SK-N-SH treated with all-trans-retinoic acid at 6 μM for 48 hours (cell line): Measurements from ENCODE around the gene ADGRB2.

ENCODE experiments used
- ATAC-seq: fragments of 200-7000 bp; cut with Tn5 transposase; 3 replicates; pipeline ENCODE4 v1.9.1; 2020; ENCODE audit warnings: mild to moderate bottlenecking, moderate library complexity
- ARNTL ChIP-seq: fragments of 450-650 bp; formaldehyde crosslinking; IDR thresholded peaks from 2 replicates; pipeline ENCODE4 v1.5.0; 2020; ENCODE audit warnings: low read depth, mild to moderate bottlenecking, moderate library complexity, borderline replicate concordance
- BACH2 ChIP-seq: fragments of 250-450 bp; sonication (Bioruptor Pico); IDR thresholded peaks from 2 replicates; pipeline ENCODE4 v1.9.0; 2021; ENCODE audit warnings: mild to moderate bottlenecking, borderline replicate concordance
- CSDC2 ChIP-seq: fragments of 250-450 bp; sonication (Bioruptor Pico); IDR thresholded peaks from 2 replicates; pipeline ENCODE4 v1.5.0; 2020; ENCODE audit warnings: mild to moderate bottlenecking, moderate library complexity
- ESRRG ChIP-seq: fragments of 250-450 bp; sonication (Bioruptor Pico); IDR thresholded peaks from 2 replicates; pipeline ENCODE4 v1.6.1; 2021; ENCODE audit warnings: mild to moderate bottlenecking
- GLIS3 ChIP-seq: fragments of 250-450 bp; sonication (Bioruptor Pico); IDR thresholded peaks from 2 replicates; pipeline ENCODE4 v1.5.0; 2020; ENCODE audit warnings: mild to moderate bottlenecking, moderate library complexity
- ISL1 ChIP-seq: fragments of 250-450 bp; sonication (Bioruptor Pico); IDR thresholded peaks from 2 replicates; pipeline ENCODE4 v2.1.2; 2022; ENCODE audit warnings: mild to moderate bottlenecking, moderate library complexity
- OSR1 ChIP-seq: fragments of 250-450 bp; sonication (Bioruptor Pico); IDR thresholded peaks from 2 replicates; pipeline ENCODE4 v1.8.0; 2022; ENCODE audit warnings: moderate library complexity, mild to moderate bottlenecking, inconsistent platforms
- PPARA ChIP-seq: fragments of 250-450 bp; sonication (Bioruptor Pico); IDR thresholded peaks from 2 replicates; pipeline ENCODE4 v1.5.0; 2020; ENCODE audit warnings: mild to moderate bottlenecking, borderline replicate concordance
- RARB ChIP-seq: fragments of 250-450 bp; sonication (Bioruptor Pico); IDR thresholded peaks from 2 replicates; pipeline ENCODE4 v1.8.0; 2021; ENCODE audit warnings: mild to moderate bottlenecking, moderate library complexity
- SNAI2 ChIP-seq: fragments of 250-450 bp; sonication (Bioruptor Pico); IDR thresholded peaks from 2 replicates; pipeline ENCODE4 v1.5.0; 2020; ENCODE audit warnings: mild to moderate bottlenecking, moderate library complexity
- TCF4 ChIP-seq: fragments of 250-450 bp; sonication (Bioruptor Pico); IDR thresholded peaks from 2 replicates; pipeline ENCODE4 v1.8.0; 2021; ENCODE audit warnings: mild to moderate bottlenecking, moderate library complexity, borderline replicate concordance
- TOX ChIP-seq: fragments of 250-450 bp; sonication (Bioruptor Pico); IDR thresholded peaks from 2 replicates; pipeline ENCODE4 v1.8.0; 2021; ENCODE audit warnings: mild to moderate bottlenecking, moderate library complexity, borderline replicate concordance
- ZFP3 ChIP-seq: fragments of 250-450 bp; sonication (Bioruptor Pico); IDR thresholded peaks from 2 replicates; pipeline ENCODE4 v1.5.0; 2020; ENCODE audit warnings: mild to moderate bottlenecking, moderate library complexity
- ZFP30 ChIP-seq: fragments of 450-650 bp; formaldehyde crosslinking; IDR thresholded peaks from 2 replicates; pipeline ENCODE4 v1.5.0; 2022; ENCODE audit warnings: mild to moderate bottlenecking, moderate library complexity
- ZNF565 ChIP-seq: fragments of 450-650 bp; formaldehyde crosslinking; conservative IDR thresholded peaks from 2 replicates; pipeline ENCODE4 v1.5.0; 2020; ENCODE audit warnings: low read depth, mild to moderate bottlenecking, moderate library complexity
- ZNF70 ChIP-seq: fragments of 450-650 bp; formaldehyde crosslinking; IDR thresholded peaks from 2 replicates; pipeline ENCODE4 v1.5.0; 2020; ENCODE audit warnings: mild to moderate bottlenecking, moderate library complexity
- ZNF8 ChIP-seq: fragments of 450-650 bp; formaldehyde crosslinking; IDR thresholded peaks from 2 replicates; pipeline ENCODE4 v1.5.0; 2020; ENCODE audit warnings: mild to moderate bottlenecking, moderate library complexity
- TF ChIP-seq, protein P1 (sequence below): fragments of 250-450 bp; sonication (Bioruptor Pico); IDR thresholded peaks from 2 replicates; pipeline ENCODE4 v1.5.1; 2020; ENCODE audit warnings: low read depth, mild to moderate bottlenecking, moderate library complexity
- TF ChIP-seq, protein P2 (sequence below): fragments of 250-450 bp; sonication (Bioruptor Pico); IDR thresholded peaks from 2 replicates; pipeline ENCODE4 v1.5.1; 2021; ENCODE audit warnings: mild to moderate bottlenecking, moderate library complexity
- TF ChIP-seq, protein P3 (sequence below): fragments of 250-450 bp; sonication (Bioruptor Pico); IDR thresholded peaks from 2 replicates; pipeline ENCODE4 v1.8.0; 2021; ENCODE audit warnings: low read depth, mild to moderate bottlenecking, moderate library complexity, borderline replicate concordance
- TF ChIP-seq, protein P4 (sequence below): fragments of 250-450 bp; sonication (Bioruptor Pico); IDR thresholded peaks from 2 replicates; pipeline ENCODE4 v1.5.0; 2020; ENCODE audit warnings: mild to moderate bottlenecking, moderate library complexity

ADGRB2 gene

DNA sequence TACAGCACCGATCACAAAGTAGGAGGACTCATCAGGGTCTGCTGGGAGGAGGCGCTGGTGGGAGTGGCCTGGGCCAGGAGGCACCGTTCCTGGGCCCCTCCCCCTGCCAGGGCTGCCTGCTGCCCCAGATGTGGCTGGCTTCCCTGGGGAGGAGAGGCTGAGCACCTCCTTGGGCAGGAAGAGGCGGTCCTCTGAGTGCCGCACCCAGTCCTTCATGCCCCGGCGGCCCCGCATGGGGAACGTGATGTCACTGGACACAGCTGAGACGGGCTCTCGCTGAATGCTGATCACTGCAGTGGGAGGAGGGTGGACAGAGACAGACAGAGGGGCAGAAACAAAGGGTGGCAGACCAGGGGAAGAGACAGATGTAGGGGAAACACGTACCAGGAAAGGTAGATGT lies 24.8 kb downstream of the ADGRB2 start:
- TF ChIP-seq GLIS3 (CRISPR knock-in tag): no peak
- TF ChIP-seq ESRRG (CRISPR knock-in tag): no peak
- no peak for TF ChIP-seq ZNF8 (CRISPR knock-in tag)
- TF ChIP-seq, protein P1, sequence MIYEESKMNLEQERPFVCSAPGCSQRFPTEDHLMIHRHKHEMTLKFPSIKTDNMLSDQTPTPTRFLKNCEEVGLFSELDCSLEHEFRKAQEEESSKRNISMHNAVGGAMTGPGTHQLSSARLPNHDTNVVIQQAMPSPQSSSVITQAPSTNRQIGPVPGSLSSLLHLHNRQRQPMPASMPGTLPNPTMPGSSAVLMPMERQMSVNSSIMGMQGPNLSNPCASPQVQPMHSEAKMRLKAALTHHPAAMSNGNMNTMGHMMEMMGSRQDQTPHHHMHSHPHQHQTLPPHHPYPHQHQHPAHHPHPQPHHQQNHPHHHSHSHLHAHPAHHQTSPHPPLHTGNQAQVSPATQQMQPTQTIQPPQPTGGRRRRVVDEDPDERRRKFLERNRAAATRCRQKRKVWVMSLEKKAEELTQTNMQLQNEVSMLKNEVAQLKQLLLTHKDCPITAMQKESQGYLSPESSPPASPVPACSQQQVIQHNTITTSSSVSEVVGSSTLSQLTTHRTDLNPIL: no peak
- no peak for TF ChIP-seq ZFP3
- no peak for TF ChIP-seq ZNF70 (CRISPR knock-in tag)
- TF ChIP-seq, protein P2, sequence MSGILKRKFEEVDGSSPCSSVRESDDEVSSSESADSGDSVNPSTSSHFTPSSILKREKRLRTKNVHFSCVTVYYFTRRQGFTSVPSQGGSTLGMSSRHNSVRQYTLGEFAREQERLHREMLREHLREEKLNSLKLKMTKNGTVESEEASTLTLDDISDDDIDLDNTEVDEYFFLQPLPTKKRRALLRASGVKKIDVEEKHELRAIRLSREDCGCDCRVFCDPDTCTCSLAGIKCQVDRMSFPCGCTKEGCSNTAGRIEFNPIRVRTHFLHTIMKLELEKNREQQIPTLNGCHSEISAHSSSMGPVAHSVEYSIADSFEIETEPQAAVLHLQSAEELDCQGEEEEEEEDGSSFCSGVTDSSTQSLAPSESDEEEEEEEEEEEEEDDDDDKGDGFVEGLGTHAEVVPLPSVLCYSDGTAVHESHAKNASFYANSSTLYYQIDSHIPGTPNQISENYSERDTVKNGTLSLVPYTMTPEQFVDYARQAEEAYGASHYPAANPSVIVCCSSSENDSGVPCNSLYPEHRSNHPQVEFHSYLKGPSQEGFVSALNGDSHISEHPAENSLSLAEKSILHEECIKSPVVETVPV (CRISPR knock-in tag): no peak
- TF ChIP-seq BACH2: no peak
- TF ChIP-seq ISL1 (CRISPR knock-in tag): no peak
- TF ChIP-seq ZNF565 (CRISPR knock-in tag): no peak
- no peak for TF ChIP-seq ARNTL (CRISPR knock-in tag)
- no peak for TF ChIP-seq PPARA
- no peak for TF ChIP-seq CSDC2
- TF ChIP-seq, protein P3, sequence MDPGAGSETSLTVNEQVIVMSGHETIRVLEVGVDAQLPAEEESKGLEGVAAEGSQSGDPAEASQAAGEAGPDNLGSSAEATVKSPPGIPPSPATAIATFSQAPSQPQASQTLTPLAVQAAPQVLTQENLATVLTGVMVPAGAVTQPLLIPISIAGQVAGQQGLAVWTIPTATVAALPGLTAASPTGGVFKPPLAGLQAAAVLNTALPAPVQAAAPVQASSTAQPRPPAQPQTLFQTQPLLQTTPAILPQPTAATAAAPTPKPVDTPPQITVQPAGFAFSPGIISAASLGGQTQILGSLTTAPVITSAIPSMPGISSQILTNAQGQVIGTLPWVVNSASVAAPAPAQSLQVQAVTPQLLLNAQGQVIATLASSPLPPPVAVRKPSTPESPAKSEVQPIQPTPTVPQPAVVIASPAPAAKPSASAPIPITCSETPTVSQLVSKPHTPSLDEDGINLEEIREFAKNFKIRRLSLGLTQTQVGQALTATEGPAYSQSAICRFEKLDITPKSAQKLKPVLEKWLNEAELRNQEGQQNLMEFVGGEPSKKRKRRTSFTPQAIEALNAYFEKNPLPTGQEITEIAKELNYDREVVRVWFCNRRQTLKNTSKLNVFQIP (CRISPR knock-in tag): no peak
- no peak for TF ChIP-seq OSR1
- ATAC-seq: no peak

DNA sequence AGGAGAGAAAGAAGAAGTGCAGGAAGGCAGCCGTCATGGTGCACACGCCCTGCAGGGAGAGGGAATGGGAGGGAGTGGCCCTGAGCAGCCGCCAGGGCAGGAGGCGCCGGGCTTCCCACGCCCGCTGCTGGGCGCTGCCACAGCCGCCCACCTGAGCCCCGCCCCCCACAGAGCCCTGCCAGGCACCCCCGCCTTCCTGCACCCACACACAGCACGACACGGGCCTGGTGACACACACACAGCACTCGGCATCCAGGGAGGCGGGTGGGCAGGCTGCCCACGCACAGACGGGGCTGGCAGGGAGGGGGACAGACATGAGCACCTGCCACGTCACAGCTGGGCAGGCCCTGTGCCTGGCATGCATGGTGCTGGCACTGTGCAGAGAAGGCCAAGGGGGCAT lies 27.5 kb downstream of the ADGRB2 start:
- no peak for ATAC-seq

DNA sequence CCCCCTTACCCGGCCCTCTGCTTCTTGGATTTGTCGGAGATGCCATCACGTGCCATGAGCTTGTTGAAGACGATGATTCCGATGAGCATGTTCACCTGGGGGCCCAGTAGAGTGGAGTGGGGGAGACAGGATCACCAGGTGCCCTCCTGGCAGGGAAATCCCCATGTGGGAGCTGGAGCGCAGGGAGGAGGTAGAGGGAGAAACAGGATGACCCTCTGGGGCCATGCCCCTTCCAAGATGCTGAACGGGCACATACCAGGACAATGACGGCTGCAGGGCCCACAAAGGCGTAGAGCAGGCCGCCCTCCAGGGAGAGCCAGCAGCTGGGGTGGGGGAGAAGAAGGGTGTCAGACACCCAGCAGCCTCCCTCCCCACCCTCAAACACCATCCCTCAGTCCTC lies 28.6 kb downstream of the ADGRB2 start:
- ATAC-seq: no peak
- no peak for TF ChIP-seq ZFP30 (CRISPR knock-in tag)
- TF ChIP-seq CSDC2: no peak
- TF ChIP-seq GLIS3 (CRISPR knock-in tag): no peak
- no peak for TF ChIP-seq ZNF565 (CRISPR knock-in tag)
- TF ChIP-seq TOX (CRISPR knock-in tag): no peak
- TF ChIP-seq ZNF70 (CRISPR knock-in tag): no peak
- TF ChIP-seq SNAI2: no peak
- TF ChIP-seq TCF4 (CRISPR knock-in tag): no peak
- TF ChIP-seq, protein P4, sequence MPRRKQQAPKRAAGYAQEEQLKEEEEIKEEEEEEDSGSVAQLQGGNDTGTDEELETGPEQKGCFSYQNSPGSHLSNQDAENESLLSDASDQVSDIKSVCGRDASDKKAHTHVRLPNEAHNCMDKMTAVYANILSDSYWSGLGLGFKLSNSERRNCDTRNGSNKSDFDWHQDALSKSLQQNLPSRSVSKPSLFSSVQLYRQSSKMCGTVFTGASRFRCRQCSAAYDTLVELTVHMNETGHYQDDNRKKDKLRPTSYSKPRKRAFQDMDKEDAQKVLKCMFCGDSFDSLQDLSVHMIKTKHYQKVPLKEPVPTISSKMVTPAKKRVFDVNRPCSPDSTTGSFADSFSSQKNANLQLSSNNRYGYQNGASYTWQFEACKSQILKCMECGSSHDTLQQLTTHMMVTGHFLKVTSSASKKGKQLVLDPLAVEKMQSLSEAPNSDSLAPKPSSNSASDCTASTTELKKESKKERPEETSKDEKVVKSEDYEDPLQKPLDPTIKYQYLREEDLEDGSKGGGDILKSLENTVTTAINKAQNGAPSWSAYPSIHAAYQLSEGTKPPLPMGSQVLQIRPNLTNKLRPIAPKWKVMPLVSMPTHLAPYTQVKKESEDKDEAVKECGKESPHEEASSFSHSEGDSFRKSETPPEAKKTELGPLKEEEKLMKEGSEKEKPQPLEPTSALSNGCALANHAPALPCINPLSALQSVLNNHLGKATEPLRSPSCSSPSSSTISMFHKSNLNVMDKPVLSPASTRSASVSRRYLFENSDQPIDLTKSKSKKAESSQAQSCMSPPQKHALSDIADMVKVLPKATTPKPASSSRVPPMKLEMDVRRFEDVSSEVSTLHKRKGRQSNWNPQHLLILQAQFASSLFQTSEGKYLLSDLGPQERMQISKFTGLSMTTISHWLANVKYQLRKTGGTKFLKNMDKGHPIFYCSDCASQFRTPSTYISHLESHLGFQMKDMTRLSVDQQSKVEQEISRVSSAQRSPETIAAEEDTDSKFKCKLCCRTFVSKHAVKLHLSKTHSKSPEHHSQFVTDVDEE (CRISPR knock-in tag): no peak
- TF ChIP-seq, protein P3 (CRISPR knock-in tag): no peak

More for the DNA sequence above, 27.5 kb downstream of the ADGRB2 start:
- TF ChIP-seq ZFP3 (no peak), TCF4 (CRISPR knock-in tag) (no peak), RARB (CRISPR knock-in tag) (no peak)
- TF ChIP-seq, protein P4 (CRISPR knock-in tag): no peak
